Mononuclear cell (primary cell): ENCODE results near the gene ZBTB20. TPM values are rescaled to one million over a fixed set of nuclear protein-coding genes. Genes with fewer than 3 reads are reported as not detected.

Source experiments
- H3K27me3 ChIP-seq: 2 replicates; pipeline ENCODE4 v1.6.0; 2011; ENCODE audit warnings: low read length, control low read depth; ENCODE audit not compliant: insufficient read depth
- H3K4me1 ChIP-seq: 2 replicates; pipeline ENCODE4 v1.5.1; 2011; ENCODE audit warnings: mild to moderate bottlenecking, low read length, control low read depth; ENCODE audit not compliant: insufficient read depth
- H3K4me3 ChIP-seq: 2 replicates; pipeline ENCODE4 v1.5.1; 2011; ENCODE audit warnings: mild to moderate bottlenecking, low read length, moderate library complexity
- H3K9me3 ChIP-seq: 2 replicates; pipeline ENCODE4 v1.5.1; 2011; ENCODE audit warnings: low read depth, mild to moderate bottlenecking, control low read depth, low read length
- total RNA-seq: library from RNA; depleted of rRNA; stranded (reverse); fragments of >200 nt; gene quantifications from one replicate; pipeline ENCODE4 v1.2.3, GENCODE V29; 2012

ZBTB20 gene
- total RNA-seq, 1 donor, result 38.2 TPM

- Histone ChIP-seq H3K4me3 (no peak overlapping the region), H3K27me3 (no peaks in the 10 kb centered on the region), H3K4me1 (peaks cover 3% of the 10 kb centered on the region), H3K9me3 (no peaks in the 10 kb centered on the region)
These were observed 648.3 kb downstream of the ZBTB20 start for GRCh38 chr3:114498539-114499370.

- no peaks in the 10 kb centered on the region for H3K9me3 ChIP-seq
- H3K4me3 ChIP-seq, result no peak overlapping the region
- H3K27me3 ChIP-seq, result no peaks in the 10 kb centered on the region
- H3K4me1 ChIP-seq, result peaks cover 3% of the 10 kb centered on the region
These were observed 650.2 kb downstream of the ZBTB20 start for GRCh38 chr3:114496874-114497273.

- Histone ChIP-seq H3K4me1 (peaks cover 3% of the 10 kb centered on the region), H3K27me3 (no peaks in the 10 kb centered on the region), H3K4me3 (no peak overlapping the region), H3K9me3 (no peaks in the 10 kb centered on the region)
These were observed 650.6 kb downstream of the ZBTB20 start for GRCh38 chr3:114496466-114496865.

GRCh38 chr3:114496021-114496434 is 651.1 kb downstream of the ZBTB20 start:
- H3K27me3 ChIP-seq, result no peaks in the 10 kb centered on the region
- peaks cover 3% of the 10 kb centered on the region for H3K4me1 ChIP-seq
- no peaks in the 10 kb centered on the region for H3K9me3 ChIP-seq
- H3K4me3 ChIP-seq, result no peak overlapping the region

- H3K27me3 ChIP-seq, result no peaks in the 10 kb centered on the region
- H3K9me3 ChIP-seq, result no peaks in the 10 kb centered on the region
- no peaks in the 10 kb centered on the region for H3K4me1 ChIP-seq
- H3K4me3 ChIP-seq, result no peak overlapping the region
These were observed 652.6 kb downstream of the ZBTB20 start for GRCh38 chr3:114494498-114494897.

GRCh38 chr3:114490829-114491228 is 656.3 kb downstream of the ZBTB20 start:
- Histone ChIP-seq H3K9me3 (no peaks in the 10 kb centered on the region), H3K4me1 (no peaks in the 10 kb centered on the region), H3K27me3 (no peaks in the 10 kb centered on the region), H3K4me3 (no peak overlapping the region)

GRCh38 chr3:114487502-114487901 is 659.6 kb downstream of the ZBTB20 start:
- no peaks in the 10 kb centered on the region for H3K27me3 ChIP-seq
- no peak overlapping the region for H3K4me3 ChIP-seq
- H3K4me1 ChIP-seq, result no peaks in the 10 kb centered on the region
- H3K9me3 ChIP-seq, result no peaks in the 10 kb centered on the region

GRCh38 chr3:114484919-114485318 is 662.2 kb downstream of the ZBTB20 start:
- H3K4me3 ChIP-seq, result no peak overlapping the region

GRCh38 chr3:114481113-114481512 is 666.0 kb downstream of the ZBTB20 start:
- H3K4me3 ChIP-seq, result no peak overlapping the region
- H3K4me1 ChIP-seq, result peaks cover 4% of the 10 kb centered on the region
- no peaks in the 10 kb centered on the region for H3K27me3 ChIP-seq
- H3K9me3 ChIP-seq, result no peaks in the 10 kb centered on the region

More at GRCh38 chr3:114484919-114485318, 662.2 kb downstream of the ZBTB20 start:
- Histone ChIP-seq H3K27me3 (no peaks in the 10 kb centered on the region), H3K9me3 (no peaks in the 10 kb centered on the region), H3K4me1 (peaks cover 4% of the 10 kb centered on the region)

GRCh38 chr3:114480442-114480841 is 666.6 kb downstream of the ZBTB20 start:
- Histone ChIP-seq H3K4me1 (peaks cover 4% of the 10 kb centered on the region), H3K27me3 (no peaks in the 10 kb centered on the region), H3K9me3 (no peaks in the 10 kb centered on the region), H3K4me3 (no peak overlapping the region)

GRCh38 chr3:114478801-114479200 is 668.3 kb downstream of the ZBTB20 start:
- Histone ChIP-seq H3K9me3 (no peaks in the 10 kb centered on the region), H3K4me1 (peaks cover 4% of the 10 kb centered on the region), H3K27me3 (no peaks in the 10 kb centered on the region), H3K4me3 (no peak overlapping the region)

GRCh38 chr3:114476511-114476910 is 670.6 kb downstream of the ZBTB20 start:
- Histone ChIP-seq H3K4me3 (no peak overlapping the region), H3K9me3 (no peaks in the 10 kb centered on the region), H3K4me1 (peaks cover under 1% of the 10 kb centered on the region), H3K27me3 (no peaks in the 10 kb centered on the region)

- no peaks in the 10 kb centered on the region for H3K4me1 ChIP-seq
- H3K4me3 ChIP-seq, result no peak overlapping the region
- H3K27me3 ChIP-seq, result no peaks in the 10 kb centered on the region
- H3K9me3 ChIP-seq, result no peaks in the 10 kb centered on the region
These were observed 675.6 kb downstream of the ZBTB20 start for GRCh38 chr3:114471478-114471877.

GRCh38 chr3:114469070-114469469 is 678.0 kb downstream of the ZBTB20 start:
- no peaks in the 10 kb centered on the region for H3K9me3 ChIP-seq
- H3K4me1 ChIP-seq, result no peaks in the 10 kb centered on the region
- H3K4me3 ChIP-seq, result no peak overlapping the region
- no peaks in the 10 kb centered on the region for H3K27me3 ChIP-seq

- Histone ChIP-seq H3K9me3 (no peaks in the 10 kb centered on the region), H3K4me3 (no peak overlapping the region), H3K4me1 (no peaks in the 10 kb centered on the region), H3K27me3 (no peaks in the 10 kb centered on the region)
These were observed 680.3 kb downstream of the ZBTB20 start for GRCh38 chr3:114466816-114467215.

- H3K4me1 ChIP-seq, result no peaks in the 10 kb centered on the region
- H3K27me3 ChIP-seq, result no peaks in the 10 kb centered on the region
- H3K4me3 ChIP-seq, result no peak overlapping the region
- no peaks in the 10 kb centered on the region for H3K9me3 ChIP-seq
These were observed 680.8 kb downstream of the ZBTB20 start for GRCh38 chr3:114466251-114466650.
